ENCODE results near the gene AFMID. TPM values are rescaled to one million over a fixed set of nuclear protein-coding genes. Genes with fewer than 3 reads are reported as not detected.
"Not testable (repeated sequence)": the region's sequence is repeated elsewhere in the genome, so short reads cannot be mapped to it uniquely, and the experiment has no call there.

The AFMID gene
- polyA plus RNA-seq, 4 donors = 50.4 to 82.3 (median 60.4) TPM

- DNase-seq (ENCODE audit: low read depth in 4 of 4, low spot score in 3 of 4) = no peak
Observed at GRCh38 chr17:78252701-78253635, 65.8 kb downstream of the AFMID start.

GRCh38 chr17:78253636-78253945 lies 66.4 kb downstream of the AFMID start:
- DNase-seq (ENCODE audit: low read depth in 4 of 4, low spot score in 3 of 4) = not testable (repeated sequence)

GRCh38 chr17:78253946-78254672 lies 66.9 kb downstream of the AFMID start:
- peak; percentile 71 to 81 (median 78) for DNase-seq (ENCODE audit: low read depth in 4 of 4, low spot score in 3 of 4)

- no peak for DNase-seq (ENCODE audit: low read depth in 4 of 4, low spot score in 3 of 4)
Observed at GRCh38 chr17:78255029-78255656, 68.0 kb downstream of the AFMID start.

- no peak for DNase-seq (ENCODE audit: low read depth in 4 of 4, low spot score in 3 of 4)
Observed at GRCh38 chr17:78255953-78256706, 69.0 kb downstream of the AFMID start.

- no peak for DNase-seq (ENCODE audit: low read depth in 4 of 4, low spot score in 3 of 4)
Observed at GRCh38 chr17:78256707-78257591, 69.8 kb downstream of the AFMID start.

Other genes with a start within 250 kb of the AFMID start
- 10 to 100 TPM; 13.0 to 16.1 (median 14.4) TPM for gene TNRC6C, start 228.7 kb upstream of the AFMID start, polyA plus RNA-seq (ENCODE audit: insufficient read length in 4 of 4)
- gene TMC6, start 58.6 kb upstream of the AFMID start, polyA plus RNA-seq (ENCODE audit: insufficient read length in 4 of 4) = 10 to 100 TPM in 3 of 4 donors, 1 to 10 TPM in 1; 9.2 to 35.1 (median 27.3) TPM
- 1 to 10 TPM in 3 of 4 donors, under 1 TPM in 1; 0.90 to 2.6 (median 1.8) TPM for gene TMC8, start 56.6 kb upstream of the AFMID start, polyA plus RNA-seq (ENCODE audit: insufficient read length in 4 of 4)
- 1 to 10 TPM in 1 of 4 donors, under 1 TPM in 3; 0.17 to 3.7 (median 0.46) TPM for gene C17orf99, start 41.0 kb upstream of the AFMID start, polyA plus RNA-seq (ENCODE audit: insufficient read length in 4 of 4)
- 10 to 100 TPM; 17.7 to 77.9 (median 60.0) TPM for gene SYNGR2, start 18.8 kb upstream of the AFMID start, polyA plus RNA-seq (ENCODE audit: insufficient read length in 4 of 4)
- gene TK1, start 310 bp upstream of the AFMID start, polyA plus RNA-seq (ENCODE audit: insufficient read length in 4 of 4) = 10 to 100 TPM; 21.1 to 37.3 (median 25.9) TPM
- gene BIRC5, start 26.9 kb downstream of the AFMID start, polyA plus RNA-seq (ENCODE audit: insufficient read length in 4 of 4) = 10 to 100 TPM; 22.8 to 31.1 (median 26.6) TPM
- gene TMEM235, start 44.3 kb downstream of the AFMID start, polyA plus RNA-seq (ENCODE audit: insufficient read length in 4 of 4) = not detected
- 100 to 1,000 TPM in 1 of 4 donors, 1 to 10 TPM in 3; 7.4 to 384 (median 7.6) TPM for gene SOCS3, start 172.7 kb downstream of the AFMID start, polyA plus RNA-seq (ENCODE audit: insufficient read length in 4 of 4)
- gene PGS1, start 191.3 kb downstream of the AFMID start, polyA plus RNA-seq (ENCODE audit: insufficient read length in 4 of 4) = 10 to 100 TPM; 34.2 to 54.1 (median 42.5) TPM